GM23248 (cell line): Measurements from ENCODE around the gene POLR3C. TPM values are rescaled to one million over a fixed set of nuclear protein-coding genes. Genes with fewer than 3 reads are reported as not detected.
A peak's percentile ranks its signal among the peaks of the same experiment; 100 is the strongest.

ENCODE experiments used
- DNase-seq: peaks from one replicate; pipeline ENCODE4 v3.0.0-alpha.2; 2015
- H2AFZ ChIP-seq: fragments of 200-600 bp; sonication (generic); 2 replicates; pipeline ENCODE4 v1.6.1; 2016; ENCODE audit warnings: antibody characterized with exemption
- H3F3A ChIP-seq: fragments of 200-600 bp; sonication (generic); 2 replicates; pipeline ENCODE4 v1.6.1; 2016; ENCODE audit warnings: mild to moderate bottlenecking, antibody characterized with exemption, mixed run types; ENCODE audit not compliant: insufficient read depth
- H3K27ac ChIP-seq: fragments of 200-600 bp; sonication (generic); 2 replicates; pipeline ENCODE4 v1.5.1; 2016; ENCODE audit warnings: mild to moderate bottlenecking
- H3K27me3 ChIP-seq: fragments of 200-600 bp; sonication (generic); replicated peaks from 2 replicates; pipeline ENCODE4 v1.6.1; 2016; ENCODE audit warnings: mild to moderate bottlenecking; ENCODE audit not compliant: insufficient read depth
- H3K36me3 ChIP-seq: fragments of 200-600 bp; sonication (generic); 2 replicates; pipeline ENCODE4 v1.6.1; 2016; ENCODE audit warnings: low read depth, mild to moderate bottlenecking
- H3K4me1 ChIP-seq: fragments of 200-600 bp; sonication (generic); 2 replicates; pipeline ENCODE4 v1.6.1; 2016; ENCODE audit warnings: mild to moderate bottlenecking; ENCODE audit not compliant: insufficient read depth
- H3K4me2 ChIP-seq: fragments of 200-600 bp; sonication (generic); one replicate; pipeline ENCODE4 v1.6.1; 2016; ENCODE audit warnings: mild to moderate bottlenecking; ENCODE audit not compliant: unreplicated experiment
- H3K4me3 ChIP-seq: fragments of 200-600 bp; sonication (generic); 2 replicates; pipeline ENCODE4 v1.5.1; 2016; ENCODE audit warnings: mild to moderate bottlenecking
- H3K79me2 ChIP-seq: fragments of 200-600 bp; sonication (generic); 2 replicates; pipeline ENCODE4 v1.6.1; 2016; ENCODE audit warnings: mild to moderate bottlenecking; ENCODE audit not compliant: insufficient read depth
- H3K9ac ChIP-seq: fragments of 200-600 bp; sonication (generic); 2 replicates; pipeline ENCODE4 v1.6.1; 2016; ENCODE audit warnings: mild to moderate bottlenecking
- H3K9me2 ChIP-seq: fragments of 200-600 bp; sonication (generic); 2 replicates; pipeline ENCODE4 v1.6.1; 2016; ENCODE audit warnings: mixed run types, mild to moderate bottlenecking, moderate library complexity; ENCODE audit not compliant: insufficient read depth
- H3K9me3 ChIP-seq: fragments of 200-600 bp; sonication (generic); one replicate; pipeline ENCODE4 v1.6.1; 2017; ENCODE audit warnings: low read depth
- H4K20me1 ChIP-seq: fragments of 200-600 bp; sonication (generic); 2 replicates; pipeline ENCODE4 v1.6.0; 2016; ENCODE audit not compliant: insufficient read depth
- EZH2 ChIP-seq: fragments of 200-600 bp; sonication (generic); IDR thresholded peaks from 2 replicates; pipeline ENCODE4 v1.6.1; 2018; ENCODE audit warnings: antibody characterized with exemption, mild to moderate bottlenecking; ENCODE audit not compliant: insufficient read depth, poor library complexity, severe bottlenecking
- EZH2phosphoT487 ChIP-seq: fragments of 200-600 bp; sonication (generic); IDR thresholded peaks from 2 replicates; pipeline ENCODE4 v1.6.1; 2018; ENCODE audit warnings: antibody characterized with exemption, moderate library complexity, mild to moderate bottlenecking, low read depth; ENCODE audit not compliant: insufficient read depth
- WGBS, 2 experiments: methylation state at CpG; one replicate each; pipeline ENCODE4 v1.1.6; 2015 to 2017; ENCODE audit warnings: low lambda C conversion rate in 2 of 2, low coverage in 1 of 2; ENCODE audit errors: missing lambda C conversion rate in 2 of 2; 5-methylcytosine and 5-hydroxymethylcytosine counted together
- in situ Hi-C: fragments of 300-500 bp; cut with MboI; formaldehyde crosslinking; loops from 2 replicates; pipeline ENCODE4 v1.15.0; 2020
- polyA plus RNA-seq: library from polyadenylated mRNA; unstranded; fragments of >200 nt; fragmentation: Nextera tagmentation; extraction: Ambion mirVana; gene quantifications from 2 replicates; pipeline ENCODE4 v1.2.1, GENCODE V29; 2016
- total RNA-seq: library from RNA; depleted of rRNA; stranded (reverse); fragments of >200 nt; shearing (Covaris generic); gene quantifications from 2 replicates; pipeline ENCODE4 v1.2.3, GENCODE V29; 2014

The POLR3C gene
- total and polyA plus RNA-seq, 2 experiments from 2014 or later: 39.0 to 42.2 TPM

GRCh38 chr1:145799806-145800205, 24.2 kb upstream of the POLR3C start:
- Histone ChIP-seq H3F3A (no peaks in the 10 kb centered on the region; the same call in 1 of the 2 replicates), H3K9me3 (no peaks in the 10 kb centered on the region), H3K79me2 (peaks cover 100% of the 10 kb centered on the region), H3K36me3 (no peaks in the 10 kb centered on the region), H3K9ac (no peak overlapping the region), H3K9me2 (no peaks in the 10 kb centered on the region), H3K27me3 (no peaks in the 10 kb centered on the region), H3K4me2 (no peak overlapping the region), H4K20me1 (no peaks in the 10 kb centered on the region; the same call in 1 of the 2 replicates), H2AFZ (no peak overlapping the region), H3K4me3 (no peak overlapping the region), H3K27ac (no peak overlapping the region), H3K4me1 (peaks cover 29% of the 10 kb centered on the region)
- WGBS, 2 experiments: 92 to 97% methylated on average over 2 of the region's 2 CpGs
- DNase-seq: no peak
- in situ Hi-C loops: no loop called here
- TF ChIP-seq EZH2phosphoT487 (no peak), EZH2 (no peak)

GRCh38 chr1:145804235-145805045, 19.6 kb upstream of the POLR3C start:
- no peak overlapping the region for H3K27ac ChIP-seq
- H2AFZ ChIP-seq: no peak overlapping the region
- TF ChIP-seq EZH2 (no peak), EZH2phosphoT487 (no peak)
- H3K79me2 ChIP-seq: peaks cover 99% of the 10 kb centered on the region
- peak overlapping the region; percentile 2 for H3K4me2 ChIP-seq
- no peaks in the 10 kb centered on the region for H3K9me2 ChIP-seq
- WGBS, 2 experiments: 80 to 81% methylated on average over 3 of the region's 3 CpGs
- no peak overlapping the region for H3K4me3 ChIP-seq
- peaks cover 37% of the 10 kb centered on the region for H3K4me1 ChIP-seq
- H3K9me3 ChIP-seq: no peaks in the 10 kb centered on the region
- in situ Hi-C loops: no loop called here
- DNase-seq: peak; percentile 16
- H3K36me3 ChIP-seq: no peaks in the 10 kb centered on the region
- no peak overlapping the region for H3K9ac ChIP-seq
- H4K20me1 ChIP-seq: peaks cover 11% of the 10 kb centered on the region
- no peaks in the 10 kb centered on the region for H3K27me3 ChIP-seq
- no peaks in the 10 kb centered on the region; the same call in 1 of the 2 replicates for H3F3A ChIP-seq

- WGBS, 2 experiments: 6 to 15% methylated on average over 1 of the region's 1 CpG
- Histone ChIP-seq H3K79me2 (peaks cover 93% of the 10 kb centered on the region), H3K4me1 (peaks cover 37% of the 10 kb centered on the region), H3K4me2 (peak overlapping the region; percentile 2), H2AFZ (no peak overlapping the region), H3K27ac (no peak overlapping the region; the same call in 1 of the 2 replicates), H3F3A (no peaks in the 10 kb centered on the region; the same call in 1 of the 2 replicates), H3K27me3 (no peaks in the 10 kb centered on the region), H3K9me3 (no peaks in the 10 kb centered on the region), H4K20me1 (peaks cover 11% of the 10 kb centered on the region), H3K36me3 (no peaks in the 10 kb centered on the region), H3K9me2 (no peaks in the 10 kb centered on the region), H3K9ac (no peak overlapping the region), H3K4me3 (no peak overlapping the region)
- in situ Hi-C loops: no loop called here
- peak; percentile 59 for DNase-seq
- TF ChIP-seq EZH2 (no peak), EZH2phosphoT487 (no peak)
Measured at GRCh38 chr1:145805057-145805456, 18.9 kb upstream of the POLR3C start.

- in situ Hi-C loops: no loop called here
- DNase-seq: no peak
Measured at GRCh38 chr1:145806408-145806807, 17.6 kb upstream of the POLR3C start.

More at GRCh38 chr1:145806408-145806807, 17.6 kb upstream of the POLR3C start:
- no peak overlapping the region for H3K4me2 ChIP-seq
- H3K27ac ChIP-seq: no peak overlapping the region
- peaks cover 83% of the 10 kb centered on the region for H3K79me2 ChIP-seq
- TF ChIP-seq EZH2phosphoT487 (no peak), EZH2 (no peak)
- 92 to 93% methylated on average over 4 of the region's 4 CpGs for WGBS, 2 experiments
- H3K9ac ChIP-seq: no peak overlapping the region
- H3K4me3 ChIP-seq: no peak overlapping the region
- peaks cover 11% of the 10 kb centered on the region for H4K20me1 ChIP-seq
- no peaks in the 10 kb centered on the region for H3F3A ChIP-seq
- H3K27me3 ChIP-seq: no peaks in the 10 kb centered on the region
- no peaks in the 10 kb centered on the region for H3K9me3 ChIP-seq
- no peaks in the 10 kb centered on the region for H3K9me2 ChIP-seq
- H3K36me3 ChIP-seq: no peaks in the 10 kb centered on the region
- H3K4me1 ChIP-seq: peaks cover 25% of the 10 kb centered on the region
- H2AFZ ChIP-seq: no peak overlapping the region
